Stimulated activated memory B cell treated with anti-CD40 and anti-IgM and Interleukin-4, amounts not matched to agents 10 μg/mL and 1 μg/mL and 100 μg/mL, for 72 hours (primary cell): ENCODE results near the gene ATP5PD.
A peak's percentile ranks its signal among the peaks of the same experiment; 100 is the strongest.
"Not testable (repeated sequence)": the region's sequence is repeated elsewhere in the genome, so short reads cannot be mapped to it uniquely, and the experiment has no call there.

Experiments used
- ATAC-seq: fragments of 150-1000 bp; cut with Tn5 transposase; 2 replicates; pipeline ENCODE4 v1.10.0; 2021
- H3K27ac Mint-ChIP-seq: one replicate; pipeline ENCODE4 v1.8.0; 2022; ENCODE audit warnings: mild to moderate bottlenecking, mixed read lengths
- H3K27me3 Mint-ChIP-seq: one replicate; pipeline ENCODE4 v1.8.0; 2022; ENCODE audit warnings: mixed read lengths
- H3K36me3 Mint-ChIP-seq: one replicate; pipeline ENCODE4 v1.8.0; 2022; ENCODE audit warnings: mixed read lengths
- H3K4me1 Mint-ChIP-seq: one replicate; pipeline ENCODE4 v1.8.0; 2022; ENCODE audit warnings: mixed read lengths
- H3K4me3 Mint-ChIP-seq: one replicate; pipeline ENCODE4 v1.8.0; 2022; ENCODE audit warnings: mild to moderate bottlenecking, moderate library complexity, mixed read lengths
- H3K9me3 Mint-ChIP-seq: one replicate; pipeline ENCODE4 v1.8.0; 2022; ENCODE audit warnings: mixed read lengths

The ATP5PD gene

GRCh38 chr17:75081611-75082540 lies 35.1 kb upstream of the ATP5PD start:
- H3K27ac Mint-ChIP-seq = no peak overlapping the region
- H3K36me3 Mint-ChIP-seq = no peaks in the 10 kb centered on the region
- H3K4me1 Mint-ChIP-seq = peaks cover 40% of the 10 kb centered on the region
- no peaks in the 10 kb centered on the region for H3K9me3 Mint-ChIP-seq
- no peak for ATAC-seq
- no peak overlapping the region for H3K4me3 Mint-ChIP-seq
- H3K27me3 Mint-ChIP-seq = no peaks in the 10 kb centered on the region

- Mint-ChIP-seq H3K27ac (peak overlapping the region; percentile 81), H3K4me3 (no peak overlapping the region), H3K4me1 (peaks cover 33% of the 10 kb centered on the region), H3K9me3 (no peaks in the 10 kb centered on the region), H3K27me3 (no peaks in the 10 kb centered on the region), H3K36me3 (no peaks in the 10 kb centered on the region)
- no peak for ATAC-seq
Observed at GRCh38 chr17:75079023-75079373, 32.2 kb upstream of the ATP5PD start.

GRCh38 chr17:75078284-75079022 lies 31.7 kb upstream of the ATP5PD start:
- peak; percentile 68 for ATAC-seq
- peak overlapping the region; percentile 81 for H3K27ac Mint-ChIP-seq
- H3K9me3 Mint-ChIP-seq = no peaks in the 10 kb centered on the region
- no peaks in the 10 kb centered on the region for H3K36me3 Mint-ChIP-seq
- peak overlapping the region; percentile 83 for H3K4me3 Mint-ChIP-seq
- no peaks in the 10 kb centered on the region for H3K27me3 Mint-ChIP-seq
- peaks cover 33% of the 10 kb centered on the region for H3K4me1 Mint-ChIP-seq

GRCh38 chr17:75077496-75078283 lies 30.9 kb upstream of the ATP5PD start:
- Mint-ChIP-seq H3K27me3 (no peaks in the 10 kb centered on the region), H3K9me3 (no peaks in the 10 kb centered on the region), H3K4me1 (peaks cover 33% of the 10 kb centered on the region), H3K4me3 (peak overlapping the region; percentile 83), H3K36me3 (no peaks in the 10 kb centered on the region), H3K27ac (peak overlapping the region; percentile 81)
- ATAC-seq = peak; percentile 86

- peaks cover 31% of the 10 kb centered on the region for H3K4me1 Mint-ChIP-seq
- H3K9me3 Mint-ChIP-seq = no peaks in the 10 kb centered on the region
- H3K36me3 Mint-ChIP-seq = no peaks in the 10 kb centered on the region
- peak overlapping the region; percentile 81 for H3K27ac Mint-ChIP-seq
- ATAC-seq = no peak
- peak overlapping the region; percentile 83 for H3K4me3 Mint-ChIP-seq
- no peaks in the 10 kb centered on the region for H3K27me3 Mint-ChIP-seq
Observed at GRCh38 chr17:75077072-75077495, 30.3 kb upstream of the ATP5PD start.

GRCh38 chr17:75075597-75076336 lies 29.0 kb upstream of the ATP5PD start:
- H3K9me3 Mint-ChIP-seq = no peaks in the 10 kb centered on the region
- H3K36me3 Mint-ChIP-seq = no peaks in the 10 kb centered on the region
- H3K4me3 Mint-ChIP-seq = no peak overlapping the region
- no peaks in the 10 kb centered on the region for H3K27me3 Mint-ChIP-seq
- H3K27ac Mint-ChIP-seq = no peak overlapping the region
- ATAC-seq = no peak
- H3K4me1 Mint-ChIP-seq = peaks cover 28% of the 10 kb centered on the region

- Mint-ChIP-seq H3K4me1 (peaks cover 23% of the 10 kb centered on the region), H3K27me3 (no peaks in the 10 kb centered on the region), H3K9me3 (no peaks in the 10 kb centered on the region), H3K27ac (no peak overlapping the region), H3K36me3 (no peaks in the 10 kb centered on the region), H3K4me3 (no peak overlapping the region)
- ATAC-seq = no peak
Observed at GRCh38 chr17:75074532-75074931, 27.8 kb upstream of the ATP5PD start.

GRCh38 chr17:75073618-75074047 lies 26.9 kb upstream of the ATP5PD start:
- H3K36me3 Mint-ChIP-seq = no peaks in the 10 kb centered on the region
- no peak overlapping the region for H3K27ac Mint-ChIP-seq
- H3K4me1 Mint-ChIP-seq = peaks cover 14% of the 10 kb centered on the region
- ATAC-seq = no peak
- no peak overlapping the region for H3K4me3 Mint-ChIP-seq
- no peaks in the 10 kb centered on the region for H3K27me3 Mint-ChIP-seq
- no peaks in the 10 kb centered on the region for H3K9me3 Mint-ChIP-seq

- H3K9me3 Mint-ChIP-seq, ATAC-seq, H3K36me3 Mint-ChIP-seq, H3K27me3 Mint-ChIP-seq, H3K27ac Mint-ChIP-seq, H3K4me1 Mint-ChIP-seq, H3K4me3 Mint-ChIP-seq: not testable (repeated sequence)
Observed at GRCh38 chr17:75072909-75073308, 26.1 kb upstream of the ATP5PD start.

GRCh38 chr17:75071478-75072271 lies 24.9 kb upstream of the ATP5PD start:
- H3K36me3 Mint-ChIP-seq, H3K9me3 Mint-ChIP-seq, H3K4me3 Mint-ChIP-seq, H3K27me3 Mint-ChIP-seq, H3K27ac Mint-ChIP-seq, H3K4me1 Mint-ChIP-seq, ATAC-seq: not testable (repeated sequence)

GRCh38 chr17:75069783-75070182 lies 23.0 kb upstream of the ATP5PD start:
- ATAC-seq = no peak
- H3K4me3 Mint-ChIP-seq = no peak overlapping the region
- H3K27ac Mint-ChIP-seq = no peak overlapping the region
- H3K27me3 Mint-ChIP-seq = no peaks in the 10 kb centered on the region
- no peaks in the 10 kb centered on the region for H3K9me3 Mint-ChIP-seq
- H3K36me3 Mint-ChIP-seq = peaks cover 6% of the 10 kb centered on the region
- peaks cover 12% of the 10 kb centered on the region for H3K4me1 Mint-ChIP-seq

GRCh38 chr17:75068750-75069149 lies 22.0 kb upstream of the ATP5PD start:
- Mint-ChIP-seq H3K27ac (no peak overlapping the region), H3K36me3 (peaks cover 16% of the 10 kb centered on the region), H3K9me3 (no peaks in the 10 kb centered on the region), H3K27me3 (no peaks in the 10 kb centered on the region), H3K4me3 (no peak overlapping the region), H3K4me1 (peaks cover 12% of the 10 kb centered on the region)
- ATAC-seq = no peak

- Mint-ChIP-seq H3K4me3 (no peak overlapping the region), H3K9me3 (no peaks in the 10 kb centered on the region), H3K4me1 (peaks cover 12% of the 10 kb centered on the region), H3K27me3 (no peaks in the 10 kb centered on the region), H3K27ac (no peak overlapping the region), H3K36me3 (peaks cover 25% of the 10 kb centered on the region)
- ATAC-seq = no peak
Observed at GRCh38 chr17:75067856-75068255, 21.1 kb upstream of the ATP5PD start.

GRCh38 chr17:75065562-75066151 lies 18.9 kb upstream of the ATP5PD start:
- ATAC-seq = peak; percentile 34
- Mint-ChIP-seq H3K9me3 (no peaks in the 10 kb centered on the region), H3K27me3 (no peaks in the 10 kb centered on the region), H3K4me3 (no peak overlapping the region), H3K4me1 (peaks cover 12% of the 10 kb centered on the region), H3K27ac (peak overlapping the region; percentile 29), H3K36me3 (peaks cover 47% of the 10 kb centered on the region)
